Femur (tissue), 1 donor: ENCODE results near the gene FPR2.
"Not testable (repeated sequence)": the region's sequence is repeated elsewhere in the genome, so short reads cannot be mapped to it uniquely, and the experiment has no call there.

Experiments
- DNase-seq: peaks from one replicate; pipeline ENCODE4 v3.0.0-alpha.2; 2017

Gene FPR2

GRCh38 chr19:51740356-51740755, 20.6 kb upstream of the FPR2 start:
- DNase-seq = no peak

GRCh38 chr19:51742789-51743188, 18.2 kb upstream of the FPR2 start:
- no peak for DNase-seq

GRCh38 chr19:51743405-51743804, 17.6 kb upstream of the FPR2 start:
- DNase-seq = no peak

GRCh38 chr19:51746731-51747130, 14.2 kb upstream of the FPR2 start:
- DNase-seq = no peak

- no peak for DNase-seq
These were observed 11.0 kb upstream of the FPR2 start for GRCh38 chr19:51749979-51750378.

- no peak for DNase-seq
These were observed 10.4 kb upstream of the FPR2 start for GRCh38 chr19:51750400-51751094.

- DNase-seq = no peak
These were observed 9.3 kb upstream of the FPR2 start, which contains the start of gene FPR1 for GRCh38 chr19:51751655-51752054. Gene FPR1 (minus strand): TSS chr19:51751878. CDS start chr19:51746994, 4,884 bp downstream.

- DNase-seq = no peak
These were observed 6.9 kb upstream of the FPR2 start for GRCh38 chr19:51754109-51754508.

- DNase-seq = no peak
These were observed 6.2 kb upstream of the FPR2 start for GRCh38 chr19:51754770-51755169.

GRCh38 chr19:51755571-51755970, 5.4 kb upstream of the FPR2 start:
- DNase-seq = no peak

GRCh38 chr19:51761696-51762095, 716 bp downstream of the FPR2 start:
- no peak for DNase-seq

- no peak for DNase-seq
These were observed 4.1 kb downstream of the FPR2 start for GRCh38 chr19:51765086-51765485.

GRCh38 chr19:51766461-51766860, 5.5 kb downstream of the FPR2 start:
- no peak for DNase-seq

GRCh38 chr19:51771376-51772130, 10.6 kb downstream of the FPR2 start:
- peak; percentile 22 for DNase-seq

GRCh38 chr19:51772977-51773376, 12.0 kb downstream of the FPR2 start:
- DNase-seq = no peak

- not testable (repeated sequence) for DNase-seq
These were observed 15.6 kb downstream of the FPR2 start for GRCh38 chr19:51776561-51776960.

GRCh38 chr19:51777570-51778462, 16.8 kb downstream of the FPR2 start:
- DNase-seq = peak; percentile 69

- DNase-seq = no peak
These were observed 18.2 kb downstream of the FPR2 start for GRCh38 chr19:51779181-51779580.

GRCh38 chr19:51779703-51780102, 18.7 kb downstream of the FPR2 start:
- no peak for DNase-seq

GRCh38 chr19:51780270-51780669, 19.3 kb downstream of the FPR2 start:
- no peak for DNase-seq

GRCh38 chr19:51781999-51782398, 21.0 kb downstream of the FPR2 start:
- DNase-seq = no peak

GRCh38 chr19:51783372-51783771, 22.4 kb downstream of the FPR2 start:
- DNase-seq = no peak

- DNase-seq = no peak
These were observed 23.3 kb downstream of the FPR2 start for GRCh38 chr19:51784109-51784785.
